Activated CD4-positive, alpha-beta T cell treated with anti-CD3 and anti-CD28 coated beads for 24 hours (primary cell): ENCODE data around the gene FOXP1.

Experiments
- DNase-seq, 2 donors: peaks; one replicate each; pipeline ENCODE4 v3.0.0-alpha.2; 2020; ENCODE audit warnings: low read depth in 2 of 2

FOXP1 gene

GRCh38 chr3:71102111-71102983 is 481.2 kb downstream of the FOXP1 start:
- DNase-seq: no peak

GRCh38 chr3:71101626-71102025 is 481.9 kb downstream of the FOXP1 start:
- DNase-seq: no peak

GRCh38 chr3:71101014-71101413 is 482.5 kb downstream of the FOXP1 start:
- DNase-seq: no peak

GRCh38 chr3:71099997-71100719 is 483.4 kb downstream of the FOXP1 start:
- DNase-seq: no peak

GRCh38 chr3:71097557-71097956 is 486.0 kb downstream of the FOXP1 start:
- no peak for DNase-seq

GRCh38 chr3:71095511-71096291 is 487.8 kb downstream of the FOXP1 start:
- DNase-seq: no peak

- no peak for DNase-seq
Measured at GRCh38 chr3:71094658-71095209, 488.8 kb downstream of the FOXP1 start.

GRCh38 chr3:71092665-71093064 is 490.9 kb downstream of the FOXP1 start:
- no peak for DNase-seq

GRCh38 chr3:71090207-71090606 is 493.3 kb downstream of the FOXP1 start:
- DNase-seq: no peak

GRCh38 chr3:71089271-71089847 is 494.2 kb downstream of the FOXP1 start:
- DNase-seq: no peak

- DNase-seq: no peak
Measured at GRCh38 chr3:71088742-71089141, 494.8 kb downstream of the FOXP1 start.

GRCh38 chr3:71088019-71088708 is 495.4 kb downstream of the FOXP1 start:
- DNase-seq: no peak

GRCh38 chr3:71087143-71088018 is 496.1 kb downstream of the FOXP1 start:
- no peak for DNase-seq

- DNase-seq: no peak
Measured at GRCh38 chr3:71086777-71087142, 496.8 kb downstream of the FOXP1 start.

GRCh38 chr3:71083726-71084131 is 499.8 kb downstream of the FOXP1 start:
- DNase-seq: no peak

- no peak for DNase-seq
Measured at GRCh38 chr3:71082833-71083232, 500.7 kb downstream of the FOXP1 start.

- no peak for DNase-seq
Measured at GRCh38 chr3:71080517-71081083, 502.9 kb downstream of the FOXP1 start.

- DNase-seq: no peak
Measured at GRCh38 chr3:71078723-71079525, 504.6 kb downstream of the FOXP1 start.

GRCh38 chr3:71078199-71078598 is 505.3 kb downstream of the FOXP1 start:
- no peak for DNase-seq
